OCI-LY1 (cell line): ENCODE measurements around the gene NFIX.

Experiments
- CTCF ChIP-seq: fragments of 200-600 bp; sonication (generic), shearing (Covaris generic); IDR thresholded peaks from 2 replicates; pipeline ENCODE4 v1.5.1; 2017; ENCODE audit warnings: mild to moderate bottlenecking, antibody characterized with exemption, low read length, moderate library complexity, mixed read lengths
- EZH2 ChIP-seq: fragments of 200-600 bp; sonication (generic), shearing (Covaris generic); IDR thresholded peaks from 2 replicates; pipeline ENCODE4 v1.8.0; 2017; ENCODE audit warnings: borderline replicate concordance, mixed run types, mild to moderate bottlenecking, antibody characterized with exemption, low read length, moderate library complexity, mixed read lengths

GRCh38 chr19:13012690-13013608 is 17.7 kb downstream of the NFIX start:
- TF ChIP-seq CTCF (no peak), EZH2 (no peak)
